MCF 10A (cell line): Measurements from ENCODE around the gene CLIC1. TPM values are rescaled to one million over a fixed set of nuclear protein-coding genes. Genes with fewer than 3 reads are reported as not detected.

Experiments
- BruUV-seq: library from RNA; stranded (reverse); fragments of 400-500 nt; replicated peaks from 2 replicates; lab custom pipeline; 2021; lab: Mats Ljungman, UMichigan
- CTCF ChIA-PET: fragments of 300-600 bp; sonication (Branson Sonifier 250); formaldehyde crosslinking; extraction: SDS; loops from one replicate; lab custom pipeline; 2021; ENCODE audit warnings: antibody characterized with exemption, inconsistent platforms; lab: Yijun Ruan, JAX
- POLR2A ChIA-PET: fragments of 300-600, 350-650 bp; sonication (Branson Sonifier 250); formaldehyde crosslinking; extraction: SDS; loops from one replicate; lab custom pipeline; 2020; ENCODE audit warnings: antibody characterized with exemption, inconsistent platforms; lab: Yijun Ruan, JAX
- DNase-seq: peaks from one replicate; pipeline ENCODE4 v3.0.0-alpha.2; 2018; ENCODE audit not compliant: unreplicated experiment
- H3K27ac Mint-ChIP-seq: one replicate; pipeline ENCODE4 v1.8.0; 2022; ENCODE audit warnings: mild to moderate bottlenecking, low read depth, mixed read lengths; ENCODE audit not compliant: unreplicated experiment
- H3K27me3 Mint-ChIP-seq: one replicate; pipeline ENCODE4 v1.8.0; 2022; ENCODE audit warnings: mixed read lengths; ENCODE audit not compliant: insufficient read depth, unreplicated experiment
- H3K36me3 Mint-ChIP-seq: one replicate; pipeline ENCODE4 v1.8.0; 2022; ENCODE audit warnings: mild to moderate bottlenecking, moderate library complexity, mixed read lengths; ENCODE audit not compliant: insufficient read depth, unreplicated experiment
- H3K4me1 Mint-ChIP-seq: one replicate; pipeline ENCODE4 v1.8.0; 2022; ENCODE audit warnings: mixed read lengths; ENCODE audit not compliant: insufficient read depth, unreplicated experiment
- H3K4me3 Mint-ChIP-seq: one replicate; pipeline ENCODE4 v1.8.0; 2022; ENCODE audit warnings: mild to moderate bottlenecking, moderate library complexity, mixed read lengths; ENCODE audit not compliant: unreplicated experiment
- H3K9me3 Mint-ChIP-seq: one replicate; pipeline ENCODE4 v1.8.0; 2022; ENCODE audit warnings: mixed read lengths; ENCODE audit not compliant: unreplicated experiment
- CTCF ChIP-seq: fragments of 200-600 bp; IDR thresholded peaks from one replicate; pipeline ENCODE4 v1.8.0; 2022; ENCODE audit warnings: antibody characterized with exemption, mild to moderate bottlenecking; ENCODE audit not compliant: unreplicated experiment
- intact Hi-C: fragments of 100-400 bp; cut with micrococcal nuclease; formaldehyde crosslinking; loops from 2 replicates; pipeline ENCODE4 v1.14.1; 2022
- total RNA-seq: library from RNA; stranded (reverse); gene quantifications from 2 replicates; pipeline ENCODE4 v1.2.3, GENCODE V29; 2022

Gene CLIC1
- total RNA-seq, 1 experiment from 2014 or later = 511 TPM

- no peak for TF ChIP-seq CTCF
- CTCF ChIA-PET = interaction anchor here (0.5 to 1.8 kb wide), 3 partner anchors 14 to 1879 kb away, joined by 3 to 8 read pairs (median 4); no protein-coding TSS in a partner anchor
- H3K36me3 Mint-ChIP-seq = peaks cover 28% of the 10 kb centered on the region
- no TSS peak for BruUV-seq
- peak within 1 kb of the TSS; percentile 26 for H3K4me3 Mint-ChIP-seq
- intact Hi-C loops = loop anchor here (1.0 to 10.0 kb wide), 2 partner anchors 14 to 232 kb away; partner anchors contain the start of genes ATP6V1G2, DDX39B and NFKBIL1
- H3K27ac Mint-ChIP-seq = no peak within 1 kb of the TSS
- peaks cover 26% of the 10 kb centered on the region for H3K4me1 Mint-ChIP-seq
- DNase-seq = peak; percentile 95
- H3K27me3 Mint-ChIP-seq = no peaks in the 10 kb centered on the region
- H3K9me3 Mint-ChIP-seq = no peaks in the 10 kb centered on the region
- POLR2A ChIA-PET = interaction anchor here (0.7 to 2.2 kb wide), 21 partner anchors 9 to 125 kb away, joined by 3 to 14 read pairs (median 4); partner anchors contain the start of genes C6orf47, CLIC1, HSPA1A and HSPA1B
Measured at GRCh38 chr6:31776989-31777666, 40.8 kb upstream of the CLIC1 start, which contains the start of gene VWA7. Gene VWA7, minus strand, starts transcription at chr6:31777328. Its CDS starts 549 bp downstream, at chr6:31776779.

- no peak for DNase-seq
- H3K36me3 Mint-ChIP-seq = peaks cover 27% of the 10 kb centered on the region
- intact Hi-C loops = loop anchor here (10.0 kb wide), 1 partner anchor 232 kb away; the partner anchor contains the start of genes ATP6V1G2, DDX39B and NFKBIL1
- H3K4me3 Mint-ChIP-seq = peak overlapping the region; percentile 26
- H3K9me3 Mint-ChIP-seq = no peaks in the 10 kb centered on the region
- no peaks in the 10 kb centered on the region for H3K27me3 Mint-ChIP-seq
- peaks cover 26% of the 10 kb centered on the region for H3K4me1 Mint-ChIP-seq
- POLR2A ChIA-PET = interaction anchor here (0.9 to 2.2 kb wide), 7 partner anchors 12 to 59 kb away, joined by 4 to 14 read pairs (median 6); partner anchors contain the start of genes CLIC1 and HSPA1B
- no peak overlapping the region for H3K27ac Mint-ChIP-seq
- no TSS peak for BruUV-seq
- CTCF ChIA-PET = no interaction called here
- no peak for TF ChIP-seq CTCF
Measured at GRCh38 chr6:31776485-31776988, 40.2 kb upstream of the CLIC1 start.

- ChIA-PET POLR2A (interaction anchor here (0.6 to 2.0 kb wide), 18 partner anchors 12 to 99 kb away, joined by 3 to 17 read pairs (median 4); partner anchors contain the start of genes CLIC1, HSPA1A, HSPA1B and HSPA1L), CTCF (interaction anchor here (0.6 to 1.3 kb wide), 6 partner anchors 10 to 57 kb away, joined by 3 to 4 read pairs (median 3); partner anchors contain the start of gene VARS1)
- Mint-ChIP-seq H3K36me3 (peaks cover 20% of the 10 kb centered on the region), H3K27ac (peak overlapping the region; percentile 73), H3K4me3 (peak overlapping the region; percentile 30), H3K4me1 (peaks cover 26% of the 10 kb centered on the region), H3K27me3 (no peaks in the 10 kb centered on the region), H3K9me3 (no peaks in the 10 kb centered on the region)
- no TSS peak for BruUV-seq
- intact Hi-C loops = loop anchor here (1.0 to 10.0 kb wide), 2 partner anchors 87 to 231 kb away; partner anchors contain the start of genes ATP6V1G2, DDX39B and NFKBIL1
- TF ChIP-seq CTCF = no peak
- no peak for DNase-seq
Measured at GRCh38 chr6:31775633-31776484, 39.5 kb upstream of the CLIC1 start.
